Lower lobe of right lung (tissue), 2 donors: ENCODE measurements around the gene TMEM259. TPM values are rescaled to one million over a fixed set of nuclear protein-coding genes. Genes with fewer than 3 reads are reported as not detected.

Experiments used
- ATAC-seq, 2 donors: fragments of 200-7000 bp; cut with Tn5 transposase; one replicate each; pipeline ENCODE4 v1.9.1; 2020 to 2022; ENCODE audit warnings: mild to moderate bottlenecking in 2 of 2, moderate library complexity in 2 of 2
- DNase-seq: peaks from one replicate; pipeline ENCODE4 v3.0.0-alpha.2; 2020
- H3K27ac ChIP-seq: fragments of 200-600 bp; one replicate; pipeline ENCODE4 v1.8.0; 2022
- H3K27me3 ChIP-seq: fragments of 200-600 bp; one replicate; pipeline ENCODE4 v1.8.0; 2022; ENCODE audit warnings: low read depth
- H3K36me3 ChIP-seq: fragments of 200-600 bp; one replicate; pipeline ENCODE4 v1.8.0; 2022; ENCODE audit warnings: mild to moderate bottlenecking
- H3K4me1 ChIP-seq: fragments of 200-600 bp; one replicate; pipeline ENCODE4 v1.8.0; 2022
- H3K4me3 ChIP-seq: fragments of 200-600 bp; one replicate; pipeline ENCODE4 v1.8.0; 2022; ENCODE audit warnings: mild to moderate bottlenecking
- H3K9me3 ChIP-seq: fragments of 200-600 bp; one replicate; pipeline ENCODE4 v1.8.0; 2022
- intact Hi-C: fragments of 100-400 bp; cut with DNase I; formaldehyde crosslinking; loops from one replicate; pipeline ENCODE4 v1.11.0; 2022
- total RNA-seq: library from RNA; stranded (reverse); fragmentation: NEBNext Ultra II Directional; extraction: Animal tissue kit (Norgen Biotek cat#: 25700); gene quantifications from one replicate; pipeline ENCODE4 v1.2.1, GENCODE V29; 2021
- TF ChIP-seq, protein P1 (sequence below): fragments of 200-600 bp; IDR thresholded peaks from one replicate; pipeline ENCODE4 v1.8.0; 2022; ENCODE audit warnings: antibody characterized with exemption, mild to moderate bottlenecking
- donor health status: DM: no; HTN: yes; CAD: no; lungs with severe emphysema.

The TMEM259 gene
- total RNA-seq, 1 donor from 2014 or later = 159 TPM

DNA sequence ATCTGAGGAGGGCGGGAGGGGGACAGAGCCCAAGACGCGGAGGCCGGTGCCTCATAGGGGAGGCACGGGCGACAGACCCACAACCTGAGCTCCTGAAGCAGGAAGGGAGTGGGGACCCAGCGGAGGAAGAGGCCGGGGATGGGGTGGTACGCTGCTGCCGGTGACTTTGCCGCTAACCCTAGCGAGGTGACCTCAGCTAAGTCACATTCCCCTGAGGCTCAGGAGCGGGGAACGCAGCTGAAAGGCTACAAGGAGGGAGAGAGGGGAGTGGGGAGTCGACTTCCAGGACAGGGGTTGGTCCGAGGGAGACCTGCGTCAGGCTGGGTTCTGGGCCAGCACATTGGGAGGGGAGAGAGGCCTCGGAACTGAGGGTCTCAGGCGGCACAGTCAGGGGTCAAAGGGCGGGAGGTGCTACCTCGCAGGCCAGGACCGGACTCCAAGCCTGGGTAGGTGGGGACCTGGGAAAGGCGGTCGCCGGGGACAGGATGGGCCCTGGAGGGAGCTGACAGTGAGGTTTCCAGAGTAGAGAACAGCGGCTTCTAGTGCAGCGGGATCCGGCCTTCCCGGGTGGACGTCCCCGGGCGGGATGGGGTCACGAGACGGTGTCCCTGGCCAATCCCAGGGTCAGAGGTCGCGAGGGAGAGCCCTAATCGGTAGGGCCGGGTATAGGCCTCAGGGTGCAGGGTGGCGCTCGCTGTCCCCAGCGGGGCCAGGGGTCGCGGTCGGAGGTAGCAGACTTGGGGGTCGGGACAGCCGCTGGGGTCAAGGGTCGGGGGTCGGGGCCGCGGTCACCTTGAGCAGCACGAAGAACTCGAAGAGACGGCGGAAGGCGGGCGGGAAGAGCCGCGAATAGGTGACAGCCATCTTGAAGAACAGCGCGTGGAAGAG, 699 bp downstream of the TMEM259 start:
- Histone ChIP-seq H3K4me1 (peaks cover 69% of the 10 kb centered on the region), H3K27ac (peak overlapping the region; percentile 89), H3K27me3 (no peaks in the 10 kb centered on the region), H3K9me3 (no peaks in the 10 kb centered on the region), H3K36me3 (peaks cover 3% of the 10 kb centered on the region), H3K4me3 (peak overlapping the region; percentile 84)
- DNase-seq = peak; percentile 75
- ATAC-seq = no peak
- TF ChIP-seq, protein P1, sequence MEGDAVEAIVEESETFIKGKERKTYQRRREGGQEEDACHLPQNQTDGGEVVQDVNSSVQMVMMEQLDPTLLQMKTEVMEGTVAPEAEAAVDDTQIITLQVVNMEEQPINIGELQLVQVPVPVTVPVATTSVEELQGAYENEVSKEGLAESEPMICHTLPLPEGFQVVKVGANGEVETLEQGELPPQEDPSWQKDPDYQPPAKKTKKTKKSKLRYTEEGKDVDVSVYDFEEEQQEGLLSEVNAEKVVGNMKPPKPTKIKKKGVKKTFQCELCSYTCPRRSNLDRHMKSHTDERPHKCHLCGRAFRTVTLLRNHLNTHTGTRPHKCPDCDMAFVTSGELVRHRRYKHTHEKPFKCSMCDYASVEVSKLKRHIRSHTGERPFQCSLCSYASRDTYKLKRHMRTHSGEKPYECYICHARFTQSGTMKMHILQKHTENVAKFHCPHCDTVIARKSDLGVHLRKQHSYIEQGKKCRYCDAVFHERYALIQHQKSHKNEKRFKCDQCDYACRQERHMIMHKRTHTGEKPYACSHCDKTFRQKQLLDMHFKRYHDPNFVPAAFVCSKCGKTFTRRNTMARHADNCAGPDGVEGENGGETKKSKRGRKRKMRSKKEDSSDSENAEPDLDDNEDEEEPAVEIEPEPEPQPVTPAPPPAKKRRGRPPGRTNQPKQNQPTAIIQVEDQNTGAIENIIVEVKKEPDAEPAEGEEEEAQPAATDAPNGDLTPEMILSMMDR = no peak
- intact Hi-C loops = no loop called here

DNA sequence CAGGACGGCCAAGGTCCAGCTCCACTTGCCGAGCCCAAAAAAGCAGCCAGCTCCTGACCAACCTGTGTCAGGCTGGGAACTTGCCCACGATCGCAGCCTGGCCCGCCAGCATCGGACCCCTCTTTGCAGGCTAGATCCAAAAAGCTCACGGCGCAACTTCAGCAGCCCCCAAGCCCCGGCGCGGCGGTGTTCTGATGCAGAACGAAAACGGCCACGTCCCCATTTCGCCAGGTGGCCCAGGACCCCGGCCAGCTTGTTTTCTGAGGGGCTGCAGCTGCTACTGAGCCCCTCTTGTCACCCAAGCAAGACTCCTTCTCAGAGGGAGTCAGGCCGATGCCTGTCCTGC, 1.3 kb downstream of the TMEM259 start:
- no peaks in the 10 kb centered on the region for H3K27me3 ChIP-seq
- no peaks in the 10 kb centered on the region for H3K9me3 ChIP-seq
- DNase-seq (no peak), ATAC-seq (no peak)
- peaks cover 73% of the 10 kb centered on the region for H3K4me1 ChIP-seq
- TF ChIP-seq, protein P1 = no peak
- intact Hi-C loops = no loop called here
- no peak overlapping the region for H3K27ac ChIP-seq
- H3K4me3 ChIP-seq = peak overlapping the region; percentile 84
- peaks cover 3% of the 10 kb centered on the region for H3K36me3 ChIP-seq

DNA sequence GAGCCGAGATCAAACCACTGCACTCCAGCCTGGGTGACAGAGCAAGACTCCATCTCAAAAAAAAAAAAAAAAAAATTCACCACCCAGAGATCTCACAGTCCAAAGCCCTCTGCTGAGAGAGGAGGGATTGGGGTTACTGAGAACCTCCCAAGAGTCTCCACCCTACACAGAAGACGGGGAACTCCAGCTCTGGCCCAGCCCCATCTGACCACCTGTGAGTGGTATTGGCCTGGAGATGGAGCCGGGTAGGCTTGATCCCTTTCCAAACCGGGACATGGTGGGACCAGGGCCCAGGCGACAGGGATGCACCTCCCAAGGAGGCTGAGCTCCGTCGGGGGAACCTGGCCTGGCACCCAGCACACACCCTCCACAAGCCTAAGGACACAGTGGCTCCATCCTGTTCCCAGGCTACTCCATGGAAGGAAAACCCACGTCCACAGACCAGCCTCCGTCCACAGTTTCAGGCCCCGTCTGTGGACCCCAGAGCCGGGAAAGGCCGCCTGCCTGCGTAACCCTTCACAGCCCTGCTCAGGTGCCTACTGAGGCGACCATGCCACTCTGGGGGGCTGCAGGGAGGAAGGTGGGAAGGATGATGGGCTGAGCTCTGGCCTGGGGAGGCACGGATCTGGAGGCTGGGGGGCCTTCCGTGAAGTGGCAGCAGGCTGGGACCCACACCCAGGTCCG, 1.8 kb downstream of the TMEM259 start:
- intact Hi-C loops = no loop called here
- H3K27ac ChIP-seq = no peak overlapping the region
- peaks cover 5% of the 10 kb centered on the region for H3K36me3 ChIP-seq
- no peaks in the 10 kb centered on the region for H3K9me3 ChIP-seq
- peaks cover 73% of the 10 kb centered on the region for H3K4me1 ChIP-seq
- DNase-seq (no peak), ATAC-seq (no peak)
- TF ChIP-seq, protein P1 = no peak
- no peaks in the 10 kb centered on the region for H3K27me3 ChIP-seq
- peak overlapping the region; percentile 84 for H3K4me3 ChIP-seq

DNA sequence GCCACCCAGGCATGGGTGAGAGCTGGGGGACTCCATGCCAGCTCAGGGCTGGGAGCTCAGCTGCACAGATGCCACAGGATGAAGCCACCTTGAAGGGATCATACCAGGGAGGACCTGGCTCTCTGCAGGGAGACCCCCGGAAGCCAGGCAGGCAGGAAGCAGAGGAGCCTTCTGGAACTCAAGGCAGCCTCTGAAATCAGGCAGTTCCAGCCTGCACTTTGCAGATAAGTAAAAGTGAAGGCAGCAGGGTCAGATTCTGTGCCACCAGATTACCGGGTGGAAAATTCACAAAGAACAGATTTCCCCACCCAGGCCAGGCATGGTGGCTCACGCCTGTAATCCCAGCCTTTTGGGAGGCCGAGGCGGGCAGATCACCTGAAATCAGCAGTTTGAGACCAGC, 2.5 kb downstream of the TMEM259 start:
- H3K27ac ChIP-seq = no peak overlapping the region
- H3K4me1 ChIP-seq = peaks cover 69% of the 10 kb centered on the region
- H3K36me3 ChIP-seq = peaks cover 12% of the 10 kb centered on the region
- H3K9me3 ChIP-seq = no peaks in the 10 kb centered on the region
- no peak for DNase-seq
- ATAC-seq = no peak
- TF ChIP-seq, protein P1 = no peak
- intact Hi-C loops = no loop called here
- H3K27me3 ChIP-seq = no peaks in the 10 kb centered on the region
- no peak overlapping the region for H3K4me3 ChIP-seq

DNA sequence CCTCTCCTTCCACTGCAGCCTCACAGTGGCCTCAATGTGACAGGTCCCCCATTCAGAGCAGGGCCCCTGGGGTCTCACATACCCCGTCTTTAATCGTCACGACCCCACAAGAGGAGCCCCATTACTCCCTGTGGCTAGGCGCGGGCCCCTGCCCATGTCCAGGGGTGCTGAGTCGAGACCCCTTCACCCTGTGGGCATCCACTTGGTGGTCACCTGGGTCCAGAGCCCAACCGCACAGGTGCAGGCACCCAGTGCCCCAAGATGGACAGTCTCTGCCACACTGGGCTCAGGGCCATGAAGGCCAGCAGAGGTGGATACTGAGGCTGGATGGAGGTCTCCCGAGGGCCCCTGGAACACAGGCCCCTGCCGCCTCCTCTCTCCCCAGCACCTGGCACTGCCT, 3.0 kb downstream of the TMEM259 start:
- DNase-seq (no peak), ATAC-seq (no peak)
- TF ChIP-seq, protein P1 = no peak
- Histone ChIP-seq H3K9me3 (no peaks in the 10 kb centered on the region), H3K27ac (no peak overlapping the region), H3K27me3 (no peaks in the 10 kb centered on the region), H3K4me1 (peaks cover 64% of the 10 kb centered on the region), H3K36me3 (peaks cover 17% of the 10 kb centered on the region), H3K4me3 (no peak overlapping the region)
- intact Hi-C loops = no loop called here
